B cell (primary cell): ENCODE data around the gene CCDC88B. TPM values are rescaled to one million over a fixed set of nuclear protein-coding genes. Genes with fewer than 3 reads are reported as not detected.

Experiments used
- ATAC-seq: fragments of 200-7000 bp; cut with Tn5 transposase; one replicate; pipeline ENCODE4 v1.10.0; 2021; ENCODE audit warnings: low read depth, mild to moderate bottlenecking, moderate number of reproducible peaks, moderate library complexity
- CTCF ChIA-PET: fragments of 350-600 bp; sonication (Branson Sonifier 250); formaldehyde crosslinking; loops from one replicate; lab custom pipeline; 2021; ENCODE audit warnings: antibody characterized with exemption, inconsistent platforms; lab: Charles Lee
- POLR2A ChIA-PET: fragments of 350-600 bp; sonication (Branson Sonifier 250); formaldehyde crosslinking; loops from one replicate; lab custom pipeline; 2021; ENCODE audit warnings: antibody characterized with exemption; lab: Charles Lee
- DNase-seq: peaks from one replicate; pipeline ENCODE4 v3.0.0; 2013
- H2AFZ ChIP-seq: 2 replicates; pipeline ENCODE4 v1.6.1; 2012; ENCODE audit warnings: mild to moderate bottlenecking, low read depth, low read length; ENCODE audit not compliant: insufficient read depth, poor library complexity, severe bottlenecking
- H3K27ac ChIP-seq, 2 donors: 1 replicate in 1 of 2; 2 replicates in 1 of 2; pipeline ENCODE4 v1.5.1; 2012 to 2013; ENCODE audit warnings: low read length in 2 of 2, mild to moderate bottlenecking in 2 of 2, moderate library complexity in 1 of 2
- H3K27me3 ChIP-seq, 4 experiments: fragments of 200-600 bp in 1 of 4; sonication (generic) in 1 of 4; replicated peaks in 1 of 4; 1 replicate in 2 of 4; 2 replicates in 2 of 4; pipeline versions ENCODE4 v1.6.1 to v1.7.0; 2013 to 2016; ENCODE audit warnings: low read length in 3 of 4, mild to moderate bottlenecking in 2 of 4, mixed read lengths in 1 of 4, moderate library complexity in 1 of 4; ENCODE audit not compliant: insufficient read depth in 4 of 4, control insufficient read depth in 3 of 4; ENCODE audit errors: control extremely low read depth in 1 of 4
- H3K36me3 ChIP-seq, 2 experiments: replicated peaks in 1 of 2; 1 replicate in 1 of 2; 2 replicates in 1 of 2; pipeline versions ENCODE4 v1.6.1 to v1.7.1; 2013; ENCODE audit warnings: low read length in 1 of 2; ENCODE audit not compliant: insufficient read depth in 2 of 2, control insufficient read depth in 1 of 2; ENCODE audit errors: control extremely low read depth in 1 of 2, extremely low read depth in 1 of 2
- H3K4me1 ChIP-seq, 2 donors: fragments of 200-600 bp in 1 of 2; sonication (generic) in 1 of 2; 1 replicate in 1 of 2; 2 replicates in 1 of 2; pipeline versions ENCODE4 v1.5.1 to v1.6.1; 2013 to 2017; ENCODE audit warnings: low read length in 2 of 2; ENCODE audit not compliant: control insufficient read depth in 2 of 2, insufficient read depth in 2 of 2
- H3K4me2 ChIP-seq: replicated peaks from 2 replicates; pipeline ENCODE3; 2012; ENCODE audit warnings: mild to moderate bottlenecking, low read depth, low read length; ENCODE audit not compliant: poor library complexity, severe bottlenecking
- H3K4me3 ChIP-seq, 5 experiments: fragments of 200-600 bp in 1 of 5; sonication (generic) in 1 of 5; 1 replicate in 3 of 5; 2 replicates in 2 of 5; pipeline versions ENCODE4 v1.5.1 to v1.7.0; 2011 to 2016; ENCODE audit warnings: low read length in 4 of 5, mild to moderate bottlenecking in 4 of 5, low read depth in 2 of 5, control low read depth in 1 of 5, moderate library complexity in 1 of 5; ENCODE audit not compliant: insufficient read depth in 1 of 5; ENCODE audit errors: control extremely low read depth in 1 of 5, extremely low read depth in 1 of 5
- H3K79me2 ChIP-seq: fragments of 200-600 bp; sonication (generic); one replicate; pipeline ENCODE4 v1.6.0; 2016; ENCODE audit warnings: low read length; ENCODE audit not compliant: control insufficient read depth, insufficient read depth
- H3K9ac ChIP-seq: fragments of 200-600 bp; sonication (generic); 2 replicates; pipeline ENCODE4 v1.6.1; 2017; ENCODE audit warnings: mild to moderate bottlenecking, low read length, moderate library complexity
- H3K9me3 ChIP-seq, 3 donors: one replicate each; pipeline versions ENCODE4 v1.6.1 to v1.7.1; 2013; ENCODE audit warnings: low read length in 2 of 3; ENCODE audit not compliant: control insufficient read depth in 2 of 3, insufficient read depth in 1 of 3; ENCODE audit errors: control extremely low read depth in 1 of 3
- H4K20me1 ChIP-seq: 2 replicates; pipeline ENCODE4 v1.6.0; 2012; ENCODE audit warnings: mild to moderate bottlenecking, low read length; ENCODE audit not compliant: insufficient read depth, control insufficient read depth, poor library complexity, severe bottlenecking
- H3K27ac Mint-ChIP-seq: one replicate; pipeline ENCODE4 v1.8.0; 2021; ENCODE audit warnings: mixed read lengths
- H3K27me3 Mint-ChIP-seq: one replicate; pipeline ENCODE4 v1.8.0; 2021; ENCODE audit warnings: mixed read lengths
- H3K4me1 Mint-ChIP-seq: one replicate; pipeline ENCODE4 v1.8.0; 2021; ENCODE audit warnings: mixed read lengths
- H3K4me3 Mint-ChIP-seq: one replicate; pipeline ENCODE4 v1.8.0; 2021; ENCODE audit warnings: mixed read lengths
- H3K9me3 Mint-ChIP-seq: one replicate; pipeline ENCODE4 v1.8.0; 2022; ENCODE audit warnings: mixed read lengths; ENCODE audit not compliant: insufficient read depth
- CTCF ChIP-seq: fragments of 200-600 bp; IDR thresholded peaks from one replicate; pipeline ENCODE4 v1.8.0; 2022; ENCODE audit warnings: antibody characterized with exemption, mild to moderate bottlenecking
- EZH2 ChIP-seq: IDR thresholded peaks from 2 replicates; pipeline ENCODE4 v1.6.1; 2012; ENCODE audit warnings: borderline replicate concordance, low read depth, mild to moderate bottlenecking, moderate library complexity, low read length; ENCODE audit not compliant: insufficient read depth, poor library complexity, severe bottlenecking
- WGBS: methylation state at CpG from one replicate; pipeline ENCODE4 v1.1.5; 2013; ENCODE audit warnings: missing lambda C conversion rate; ENCODE audit not compliant: insufficient coverage; 5-methylcytosine and 5-hydroxymethylcytosine counted together
- intact Hi-C: fragments of 100-400 bp; cut with micrococcal nuclease; formaldehyde crosslinking; loops from one replicate; pipeline ENCODE4 v1.10.0; 2022
- polyA plus RNA-seq: library from polyadenylated mRNA; depleted of rRNA; stranded (reverse); fragments of >200 nt; gene quantifications from 2 replicates; pipeline ENCODE4 v1.2.3, GENCODE V29; 2012
- total RNA-seq, 2 donors: library from RNA; stranded (reverse); fragments of 120-200 nt in 1 of 2; gene quantifications; 1 replicate in 1 of 2; 2 replicates in 1 of 2; pipeline versions ENCODE4 v1.2.3 to v1.2.4, GENCODE V29; 2013 to 2022

CCDC88B gene
- total and polyA plus RNA-seq, 2 donors (not counting 1 experiment from before 2014, with no cell fraction given): 172 to 208 TPM

DNA sequence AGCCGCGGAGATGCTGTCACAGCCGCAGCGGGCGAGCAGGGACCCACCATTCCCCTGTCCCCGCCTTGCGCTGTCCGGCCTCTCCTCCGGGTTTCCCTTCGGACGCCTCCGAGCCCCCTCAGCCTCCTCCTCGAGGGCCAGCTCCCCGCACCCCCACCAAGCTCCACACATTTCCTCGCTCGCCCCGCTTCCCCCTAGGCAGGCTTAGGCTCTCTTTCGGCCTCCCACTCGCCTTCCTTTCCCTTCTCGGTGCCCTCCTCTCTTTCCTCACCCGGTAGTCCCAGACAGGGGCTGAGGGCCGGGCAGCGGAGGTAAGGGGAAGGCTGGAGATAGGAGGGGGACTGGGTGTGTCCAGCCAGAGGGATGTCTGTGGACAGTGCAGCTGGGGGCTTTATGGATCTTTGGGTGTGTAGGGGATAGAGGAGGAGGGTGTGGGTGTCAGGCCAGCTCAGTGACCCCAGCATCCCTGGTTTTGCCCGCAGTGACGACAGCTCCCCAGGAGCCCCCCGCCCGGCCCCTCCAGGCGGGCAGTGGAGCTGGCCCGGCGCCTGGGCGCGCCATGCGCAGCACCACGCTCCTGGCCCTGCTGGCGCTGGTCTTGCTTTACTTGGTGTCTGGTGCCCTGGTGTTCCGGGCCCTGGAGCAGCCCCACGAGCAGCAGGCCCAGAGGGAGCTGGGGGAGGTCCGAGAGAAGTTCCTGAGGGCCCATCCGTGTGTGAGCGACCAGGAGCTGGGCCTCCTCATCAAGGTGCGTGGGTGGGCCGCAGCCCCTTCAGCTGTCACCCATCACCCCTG, 47.3 kb upstream of the CCDC88B start:
- H3K9ac ChIP-seq: peak overlapping the region; percentile 43
- peaks cover 0 to 65% (median 49%) of the 10 kb centered on the region in 4 experiments for H3K27me3 ChIP-seq
- peak overlapping the region in 3 of 5 experiments; percentile 32 to 54 (median 45) for H3K4me3 ChIP-seq
- 40% methylated on average over 35 of the region's 42 CpGs for WGBS
- H3K79me2 ChIP-seq: peaks cover 3% of the 10 kb centered on the region
- Mint-ChIP-seq H3K4me3 (peak overlapping the region; percentile 61), H3K4me1 (peaks cover 9% of the 10 kb centered on the region), H3K27me3 (peaks cover 45% of the 10 kb centered on the region), H3K27ac (no peak overlapping the region), H3K9me3 (no peaks in the 10 kb centered on the region)
- ATAC-seq (no peak), DNase-seq (peak; percentile 34)
- no peak overlapping the region for H2AFZ ChIP-seq
- no peak overlapping the region for H3K27ac ChIP-seq
- TF ChIP-seq EZH2: no peak
- TF ChIP-seq CTCF: no peak
- H3K4me2 ChIP-seq: peak overlapping the region; percentile 89
- H3K4me1 ChIP-seq: peaks cover 8 to 30% of the 10 kb centered on the region in 2 donors
- H4K20me1 ChIP-seq: peaks cover 25% of the 10 kb centered on the region
- no peaks in the 10 kb centered on the region for H3K36me3 ChIP-seq
- ChIA-PET POLR2A (interaction anchor here (0.7 to 1.6 kb wide), 2 partner anchors 23 to 428 kb away, joined by 3 to 4 read pairs; no protein-coding TSS in a partner anchor), CTCF (interaction anchor here (1.5 to 6.8 kb wide), 2 partner anchors 10 to 49 kb away, joined by 3 to 47 read pairs; partner anchors contain the start of gene CATSPERZ)
- intact Hi-C loops: no loop called here
- H3K9me3 ChIP-seq: peaks cover 0 to 17% (median 0%) of the 10 kb centered on the region in 3 donors

DNA sequence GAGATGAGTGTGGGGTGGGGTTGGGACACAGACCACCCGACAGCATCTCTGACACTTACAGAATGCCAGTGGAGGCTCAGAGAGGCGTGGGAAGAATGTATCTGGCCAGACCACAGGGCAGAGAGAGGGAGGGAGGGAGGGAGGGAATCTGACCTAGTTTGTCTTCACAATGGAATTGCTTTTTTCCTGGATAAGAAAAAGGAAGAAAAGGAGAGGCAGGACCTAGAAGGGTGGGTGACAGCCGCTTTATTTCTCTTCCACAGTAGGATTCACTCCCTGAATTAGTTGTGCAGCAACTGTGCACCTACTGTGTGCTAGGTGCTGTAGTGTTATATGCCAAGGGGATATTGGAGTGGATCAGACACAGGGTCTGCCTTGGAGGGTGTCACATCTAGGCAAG, 45.2 kb upstream of the CCDC88B start:
- Histone ChIP-seq H4K20me1 (peaks cover 26% of the 10 kb centered on the region), H3K4me1 (peaks cover 18 to 46% of the 10 kb centered on the region in 2 donors), H3K36me3 (no peaks in the 10 kb centered on the region), H3K27ac (no peak overlapping the region), H3K4me3 (no peak overlapping the region), H3K9ac (no peak overlapping the region), H3K9me3 (peaks cover 0 to 23% (median 0%) of the 10 kb centered on the region in 3 donors), H3K79me2 (peaks cover 3% of the 10 kb centered on the region), H3K27me3 (peaks cover 0 to 86% (median 63%) of the 10 kb centered on the region in 4 experiments), H3K4me2 (no peak overlapping the region), H2AFZ (no peak overlapping the region)
- intact Hi-C loops: no loop called here
- no peak overlapping the region for H3K4me3 Mint-ChIP-seq
- TF ChIP-seq CTCF (no peak), EZH2 (no peak)
- no peak for ATAC-seq
- no peak overlapping the region for H3K27ac Mint-ChIP-seq
- POLR2A ChIA-PET: interaction anchor here (0.7 kb wide), 1 partner anchor 1280 kb away, joined by 10 read pairs; no protein-coding TSS in a partner anchor
- peaks cover 56% of the 10 kb centered on the region for H3K27me3 Mint-ChIP-seq
- no CpG with 5 or more reads among the region's 3 CpGs for WGBS
- CTCF ChIA-PET: interaction anchor here (0.6 to 0.8 kb wide), 2 partner anchors 10 to 107 kb away, joined by 3 to 4 read pairs; no protein-coding TSS in a partner anchor
- H3K9me3 Mint-ChIP-seq: no peaks in the 10 kb centered on the region
- peaks cover 14% of the 10 kb centered on the region for H3K4me1 Mint-ChIP-seq
- no peak for DNase-seq
